IPS-15b (cell line): ENCODE results near the gene YIF1A.
"Not testable (repeated sequence)": the region's sequence is repeated elsewhere in the genome, so short reads cannot be mapped to it uniquely, and the experiment has no call there.

ENCODE experiments used
- H3K27me3 ChIP-seq: one replicate; pipeline ENCODE4 v1.6.1; 2013; ENCODE audit warnings: low read length; ENCODE audit not compliant: control insufficient read depth, insufficient read depth
- H3K36me3 ChIP-seq: one replicate; pipeline ENCODE4 v1.6.1; 2013; ENCODE audit warnings: low read length; ENCODE audit not compliant: control insufficient read depth, insufficient read depth
- H3K4me1 ChIP-seq: one replicate; pipeline ENCODE4 v1.6.1; 2013; ENCODE audit warnings: mild to moderate bottlenecking, low read length; ENCODE audit not compliant: control insufficient read depth, insufficient read depth
- H3K4me3 ChIP-seq: one replicate; pipeline ENCODE4 v1.5.1; 2013; ENCODE audit warnings: low read depth, low read length
- H3K9ac ChIP-seq: one replicate; pipeline ENCODE4 v1.6.1; 2013; ENCODE audit warnings: low read depth, mild to moderate bottlenecking, low read length
- H3K9me3 ChIP-seq: one replicate; pipeline ENCODE4 v1.6.1; 2013; ENCODE audit warnings: mild to moderate bottlenecking, low read length; ENCODE audit not compliant: control insufficient read depth, insufficient read depth

The YIF1A gene

GRCh38 chr11:66314561-66315497 is 25.9 kb upstream of the YIF1A start:
- Histone ChIP-seq H3K27me3 (peaks cover 4% of the 10 kb centered on the region), H3K9me3 (no peaks in the 10 kb centered on the region), H3K4me3 (no peak overlapping the region), H3K4me1 (peaks cover 17% of the 10 kb centered on the region), H3K9ac (no peak overlapping the region), H3K36me3 (no peaks in the 10 kb centered on the region)

GRCh38 chr11:66314186-66314501 is 25.2 kb upstream of the YIF1A start:
- H3K4me3 ChIP-seq: no peak overlapping the region
- H3K9me3 ChIP-seq: no peaks in the 10 kb centered on the region
- H3K36me3 ChIP-seq: no peaks in the 10 kb centered on the region
- H3K27me3 ChIP-seq: peaks cover 4% of the 10 kb centered on the region
- peaks cover 17% of the 10 kb centered on the region for H3K4me1 ChIP-seq
- H3K9ac ChIP-seq: peak overlapping the region; percentile 60

- H3K4me1 ChIP-seq: peaks cover 17% of the 10 kb centered on the region
- no peaks in the 10 kb centered on the region for H3K36me3 ChIP-seq
- H3K9ac ChIP-seq: peak overlapping the region; percentile 60
- peaks cover 4% of the 10 kb centered on the region for H3K27me3 ChIP-seq
- H3K9me3 ChIP-seq: no peaks in the 10 kb centered on the region
- H3K4me3 ChIP-seq: peak overlapping the region; percentile 65
These were observed 24.6 kb upstream of the YIF1A start for GRCh38 chr11:66313321-66314185.

- H3K4me3 ChIP-seq: peak overlapping the region; percentile 84
- H3K4me1 ChIP-seq: peaks cover 9% of the 10 kb centered on the region
- peaks cover 4% of the 10 kb centered on the region for H3K27me3 ChIP-seq
- H3K9ac ChIP-seq: no peak overlapping the region
- no peaks in the 10 kb centered on the region for H3K36me3 ChIP-seq
- no peaks in the 10 kb centered on the region for H3K9me3 ChIP-seq
These were observed 23.8 kb upstream of the YIF1A start for GRCh38 chr11:66312549-66313320.

GRCh38 chr11:66311965-66312548 is 23.1 kb upstream of the YIF1A start:
- Histone ChIP-seq H3K4me3 (peak overlapping the region; percentile 84), H3K9ac (peak overlapping the region; percentile 26), H3K36me3 (no peaks in the 10 kb centered on the region), H3K4me1 (peaks cover 9% of the 10 kb centered on the region), H3K27me3 (peaks cover 4% of the 10 kb centered on the region), H3K9me3 (no peaks in the 10 kb centered on the region)

GRCh38 chr11:66311470-66311964 is 22.6 kb upstream of the YIF1A start:
- Histone ChIP-seq H3K9me3 (no peaks in the 10 kb centered on the region), H3K27me3 (peaks cover 4% of the 10 kb centered on the region), H3K4me1 (peaks cover 9% of the 10 kb centered on the region), H3K36me3 (no peaks in the 10 kb centered on the region), H3K9ac (peak overlapping the region; percentile 26), H3K4me3 (peak overlapping the region; percentile 84)

GRCh38 chr11:66310803-66311440 is 22.0 kb upstream of the YIF1A start:
- not testable (repeated sequence) for H3K9ac ChIP-seq, H3K27me3 ChIP-seq, H3K36me3 ChIP-seq, H3K4me1 ChIP-seq, H3K9me3 ChIP-seq
- H3K4me3 ChIP-seq: peak overlapping the region; percentile 84

GRCh38 chr11:66310324-66310723 is 21.4 kb upstream of the YIF1A start:
- H3K36me3 ChIP-seq: no peaks in the 10 kb centered on the region
- no peaks in the 10 kb centered on the region for H3K9me3 ChIP-seq
- H3K4me1 ChIP-seq: peaks cover 9% of the 10 kb centered on the region
- no peak overlapping the region for H3K9ac ChIP-seq
- H3K4me3 ChIP-seq: no peak overlapping the region
- peaks cover 2% of the 10 kb centered on the region for H3K27me3 ChIP-seq

- Histone ChIP-seq H3K9me3 (no peaks in the 10 kb centered on the region), H3K9ac (no peak overlapping the region), H3K4me3 (no peak overlapping the region), H3K27me3 (peaks cover 2% of the 10 kb centered on the region), H3K36me3 (no peaks in the 10 kb centered on the region), H3K4me1 (peaks cover 9% of the 10 kb centered on the region)
These were observed 20.5 kb upstream of the YIF1A start for GRCh38 chr11:66309475-66309874.

- Histone ChIP-seq H3K9ac (no peak overlapping the region), H3K27me3 (no peaks in the 10 kb centered on the region), H3K36me3 (no peaks in the 10 kb centered on the region), H3K9me3 (no peaks in the 10 kb centered on the region), H3K4me3 (no peak overlapping the region), H3K4me1 (no peaks in the 10 kb centered on the region)
These were observed 13.7 kb upstream of the YIF1A start for GRCh38 chr11:66302656-66303055.
